ENCODE results near the gene SMAD6. TPM values are rescaled to one million over a fixed set of nuclear protein-coding genes. Genes with fewer than 3 reads are reported as not detected.

Gene SMAD6
- polyA plus RNA-seq, 1 of the 3 experiments (the other 2 are of a cell fraction): 4.5 TPM

DNA sequence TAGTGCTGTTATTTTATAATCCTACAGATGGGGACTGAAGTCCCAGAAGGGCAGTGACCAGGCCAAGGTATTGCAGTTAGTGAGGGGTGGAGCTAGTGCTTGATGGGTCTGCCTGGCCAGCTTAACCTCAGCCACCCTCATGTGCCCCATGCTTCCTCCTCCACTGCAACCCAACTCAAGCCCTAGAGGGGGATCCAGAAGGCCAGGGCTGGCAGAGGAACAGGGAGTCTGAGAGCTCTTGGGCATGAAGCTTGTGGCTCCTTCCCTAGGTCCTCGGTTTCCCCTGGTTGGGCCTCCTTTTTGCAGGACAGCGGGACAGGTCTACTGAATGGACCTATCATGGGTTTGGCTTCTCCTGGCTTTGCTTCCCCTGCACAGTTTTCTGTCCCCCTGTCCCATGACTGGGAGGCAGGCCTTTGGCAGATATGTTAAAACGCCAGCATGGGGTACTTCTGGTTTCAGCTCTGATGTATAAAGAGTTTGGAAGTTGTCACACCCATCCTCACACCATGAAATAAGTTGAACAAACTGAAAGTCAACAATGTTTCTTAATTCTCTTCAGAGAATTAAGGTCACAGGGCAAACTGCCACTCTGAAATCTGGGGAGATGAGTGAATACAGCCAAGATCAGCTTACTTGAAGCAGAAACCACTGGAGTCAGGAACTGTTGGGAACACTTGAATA lies 103.3 kb downstream of the SMAD6 start:
- no peak overlapping the region for H3K9ac ChIP-seq
- 100% methylated on average over 3 of the region's 3 CpGs for WGBS (ENCODE audit: low lambda C conversion rate)
- CTCF ChIA-PET: interaction anchor here (0.6 to 1.8 kb wide), 2 partner anchors 29 to 33 kb away, joined by 3 to 5 read pairs; no protein-coding TSS in a partner anchor

DNA sequence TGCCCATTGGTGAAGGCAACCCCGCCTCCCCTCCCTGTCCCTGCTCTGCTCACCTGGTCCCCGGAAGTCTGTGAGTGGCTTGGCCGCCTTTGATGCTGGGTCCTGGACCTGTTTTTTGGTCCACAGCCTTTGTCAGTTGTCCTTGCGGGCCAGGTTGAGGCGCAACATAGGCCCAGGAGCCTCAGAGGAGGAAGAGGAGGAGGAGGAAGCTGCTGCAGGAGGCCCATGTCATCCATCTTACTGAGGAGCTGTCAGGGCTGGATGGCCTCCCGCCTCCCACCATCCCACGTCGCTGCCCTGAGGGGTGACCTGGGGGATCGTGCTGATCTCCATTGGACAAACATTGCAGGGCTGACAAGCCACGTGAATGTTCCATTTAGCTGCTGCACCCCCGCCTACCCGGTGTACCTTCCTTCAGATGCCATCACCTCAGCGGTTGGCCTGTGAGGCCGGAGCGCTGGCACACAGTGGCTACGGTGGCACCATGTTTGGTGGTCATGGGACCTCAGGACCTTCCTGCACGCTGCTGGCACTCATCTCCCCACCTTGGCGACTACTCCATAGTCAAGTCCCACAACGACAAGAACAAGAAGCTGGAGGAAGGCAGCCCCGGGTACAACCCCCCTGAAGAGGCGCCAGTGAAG lies 106.3 kb downstream of the SMAD6 start:
- Histone ChIP-seq H3K9me2 (no peaks in the 10 kb centered on the region), H3K79me2 (ENCODE audit: insufficient read depth) (no peaks in the 10 kb centered on the region), H3K27ac (ENCODE audit: low read depth in 2 of 2, low read length in 1 of 2) (no peak overlapping the region), H3K4me1 (ENCODE audit: control insufficient read depth in 1 of 2, insufficient read depth in 2 of 2, low read depth in 1 of 2, low read length in 1 of 2) (peaks cover 3 to 7% of the 10 kb centered on the region in 2 experiments; a peak in 3 of 4 replicates), H2AFZ (ENCODE audit: low read depth) (no peak overlapping the region), H3F3A (replicated peaks; ENCODE audit: insufficient read depth) (peaks cover 5% of the 10 kb centered on the region), H3K9ac (no peak overlapping the region), H4K20me1 (ENCODE audit: insufficient read depth) (no peaks in the 10 kb centered on the region), H3K4me3 (ENCODE audit: low read depth in 2 of 2, low read length in 1 of 2) (no peak overlapping the region), H3K36me3 (replicated peaks in 1 of 2; ENCODE audit: control insufficient read depth in 1 of 2, insufficient read depth in 2 of 2, low read length in 1 of 2) (no peaks in the 10 kb centered on the region), H3K4me2 (no peak overlapping the region), H3K27me3 (ENCODE audit: insufficient read depth) (no peaks in the 10 kb centered on the region), H3K9me3 (no peaks in the 10 kb centered on the region)
- WGBS (ENCODE audit: low lambda C conversion rate): 88% methylated on average over 16 of the region's 21 CpGs
- ChIA-PET CTCF (interaction anchor here (0.9 kb wide), 1 partner anchor 80 kb away, joined by 3 read pairs; no protein-coding TSS in a partner anchor), POLR2A (no interaction called here)
- DNase-seq: no peak
- TF ChIP-seq, protein P1, sequence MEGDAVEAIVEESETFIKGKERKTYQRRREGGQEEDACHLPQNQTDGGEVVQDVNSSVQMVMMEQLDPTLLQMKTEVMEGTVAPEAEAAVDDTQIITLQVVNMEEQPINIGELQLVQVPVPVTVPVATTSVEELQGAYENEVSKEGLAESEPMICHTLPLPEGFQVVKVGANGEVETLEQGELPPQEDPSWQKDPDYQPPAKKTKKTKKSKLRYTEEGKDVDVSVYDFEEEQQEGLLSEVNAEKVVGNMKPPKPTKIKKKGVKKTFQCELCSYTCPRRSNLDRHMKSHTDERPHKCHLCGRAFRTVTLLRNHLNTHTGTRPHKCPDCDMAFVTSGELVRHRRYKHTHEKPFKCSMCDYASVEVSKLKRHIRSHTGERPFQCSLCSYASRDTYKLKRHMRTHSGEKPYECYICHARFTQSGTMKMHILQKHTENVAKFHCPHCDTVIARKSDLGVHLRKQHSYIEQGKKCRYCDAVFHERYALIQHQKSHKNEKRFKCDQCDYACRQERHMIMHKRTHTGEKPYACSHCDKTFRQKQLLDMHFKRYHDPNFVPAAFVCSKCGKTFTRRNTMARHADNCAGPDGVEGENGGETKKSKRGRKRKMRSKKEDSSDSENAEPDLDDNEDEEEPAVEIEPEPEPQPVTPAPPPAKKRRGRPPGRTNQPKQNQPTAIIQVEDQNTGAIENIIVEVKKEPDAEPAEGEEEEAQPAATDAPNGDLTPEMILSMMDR (IDR thresholded peaks at IDR 0.05): no peak
- TF ChIP-seq SMC3 (IDR thresholded peaks at IDR 0.05; ENCODE audit: low read depth, low read length) (no peak), RAD21 (IDR thresholded peaks at IDR 0.05; ENCODE audit: low read length) (no peak), GATA2 (CRISPR knock-in tag; IDR thresholded peaks at IDR 0.05) (no peak), MXI1 (IDR thresholded peaks at IDR 0.05; ENCODE audit: low read depth, low read length) (no peak), CHD2 (IDR thresholded peaks at IDR 0.05; ENCODE audit: low read length, partially characterized antibody) (no peak), FOXM1 (IDR thresholded peaks at IDR 0.05; ENCODE audit: low read depth) (no peak), MEF2A (IDR thresholded peaks at IDR 0.05; ENCODE audit: borderline replicate concordance, low read depth) (no peak)
- TF ChIP-seq, protein P2, sequence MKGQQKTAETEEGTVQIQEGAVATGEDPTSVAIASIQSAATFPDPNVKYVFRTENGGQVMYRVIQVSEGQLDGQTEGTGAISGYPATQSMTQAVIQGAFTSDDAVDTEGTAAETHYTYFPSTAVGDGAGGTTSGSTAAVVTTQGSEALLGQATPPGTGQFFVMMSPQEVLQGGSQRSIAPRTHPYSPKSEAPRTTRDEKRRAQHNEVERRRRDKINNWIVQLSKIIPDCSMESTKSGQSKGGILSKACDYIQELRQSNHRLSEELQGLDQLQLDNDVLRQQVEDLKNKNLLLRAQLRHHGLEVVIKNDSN (IDR thresholded peaks at IDR 0.05; ENCODE audit: borderline replicate concordance, low read depth): no peak
- TF ChIP-seq, protein P3, sequence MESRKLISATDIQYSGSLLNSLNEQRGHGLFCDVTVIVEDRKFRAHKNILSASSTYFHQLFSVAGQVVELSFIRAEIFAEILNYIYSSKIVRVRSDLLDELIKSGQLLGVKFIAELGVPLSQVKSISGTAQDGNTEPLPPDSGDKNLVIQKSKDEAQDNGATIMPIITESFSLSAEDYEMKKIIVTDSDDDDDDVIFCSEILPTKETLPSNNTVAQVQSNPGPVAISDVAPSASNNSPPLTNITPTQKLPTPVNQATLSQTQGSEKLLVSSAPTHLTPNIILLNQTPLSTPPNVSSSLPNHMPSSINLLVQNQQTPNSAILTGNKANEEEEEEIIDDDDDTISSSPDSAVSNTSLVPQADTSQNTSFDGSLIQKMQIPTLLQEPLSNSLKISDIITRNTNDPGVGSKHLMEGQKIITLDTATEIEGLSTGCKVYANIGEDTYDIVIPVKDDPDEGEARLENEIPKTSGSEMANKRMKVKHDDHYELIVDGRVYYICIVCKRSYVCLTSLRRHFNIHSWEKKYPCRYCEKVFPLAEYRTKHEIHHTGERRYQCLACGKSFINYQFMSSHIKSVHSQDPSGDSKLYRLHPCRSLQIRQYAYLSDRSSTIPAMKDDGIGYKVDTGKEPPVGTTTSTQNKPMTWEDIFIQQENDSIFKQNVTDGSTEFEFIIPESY (IDR thresholded peaks at IDR 0.05; ENCODE audit: borderline replicate concordance, low read depth): no peak
- TF ChIP-seq, protein P4, sequence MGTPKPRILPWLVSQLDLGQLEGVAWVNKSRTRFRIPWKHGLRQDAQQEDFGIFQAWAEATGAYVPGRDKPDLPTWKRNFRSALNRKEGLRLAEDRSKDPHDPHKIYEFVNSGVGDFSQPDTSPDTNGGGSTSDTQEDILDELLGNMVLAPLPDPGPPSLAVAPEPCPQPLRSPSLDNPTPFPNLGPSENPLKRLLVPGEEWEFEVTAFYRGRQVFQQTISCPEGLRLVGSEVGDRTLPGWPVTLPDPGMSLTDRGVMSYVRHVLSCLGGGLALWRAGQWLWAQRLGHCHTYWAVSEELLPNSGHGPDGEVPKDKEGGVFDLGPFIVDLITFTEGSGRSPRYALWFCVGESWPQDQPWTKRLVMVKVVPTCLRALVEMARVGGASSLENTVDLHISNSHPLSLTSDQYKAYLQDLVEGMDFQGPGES (IDR thresholded peaks at IDR 0.05; ENCODE audit: low read depth, low read length): no peak
- TF ChIP-seq, protein P5, sequence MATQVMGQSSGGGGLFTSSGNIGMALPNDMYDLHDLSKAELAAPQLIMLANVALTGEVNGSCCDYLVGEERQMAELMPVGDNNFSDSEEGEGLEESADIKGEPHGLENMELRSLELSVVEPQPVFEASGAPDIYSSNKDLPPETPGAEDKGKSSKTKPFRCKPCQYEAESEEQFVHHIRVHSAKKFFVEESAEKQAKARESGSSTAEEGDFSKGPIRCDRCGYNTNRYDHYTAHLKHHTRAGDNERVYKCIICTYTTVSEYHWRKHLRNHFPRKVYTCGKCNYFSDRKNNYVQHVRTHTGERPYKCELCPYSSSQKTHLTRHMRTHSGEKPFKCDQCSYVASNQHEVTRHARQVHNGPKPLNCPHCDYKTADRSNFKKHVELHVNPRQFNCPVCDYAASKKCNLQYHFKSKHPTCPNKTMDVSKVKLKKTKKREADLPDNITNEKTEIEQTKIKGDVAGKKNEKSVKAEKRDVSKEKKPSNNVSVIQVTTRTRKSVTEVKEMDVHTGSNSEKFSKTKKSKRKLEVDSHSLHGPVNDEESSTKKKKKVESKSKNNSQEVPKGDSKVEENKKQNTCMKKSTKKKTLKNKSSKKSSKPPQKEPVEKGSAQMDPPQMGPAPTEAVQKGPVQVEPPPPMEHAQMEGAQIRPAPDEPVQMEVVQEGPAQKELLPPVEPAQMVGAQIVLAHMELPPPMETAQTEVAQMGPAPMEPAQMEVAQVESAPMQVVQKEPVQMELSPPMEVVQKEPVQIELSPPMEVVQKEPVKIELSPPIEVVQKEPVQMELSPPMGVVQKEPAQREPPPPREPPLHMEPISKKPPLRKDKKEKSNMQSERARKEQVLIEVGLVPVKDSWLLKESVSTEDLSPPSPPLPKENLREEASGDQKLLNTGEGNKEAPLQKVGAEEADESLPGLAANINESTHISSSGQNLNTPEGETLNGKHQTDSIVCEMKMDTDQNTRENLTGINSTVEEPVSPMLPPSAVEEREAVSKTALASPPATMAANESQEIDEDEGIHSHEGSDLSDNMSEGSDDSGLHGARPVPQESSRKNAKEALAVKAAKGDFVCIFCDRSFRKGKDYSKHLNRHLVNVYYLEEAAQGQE (IDR thresholded peaks at IDR 0.05; ENCODE audit: low read depth, low read length): no peak

More for the DNA sequence above, 103.3 kb downstream of the SMAD6 start:
- no peaks in the 10 kb centered on the region for H3K79me2 ChIP-seq (ENCODE audit: insufficient read depth)
- H3F3A ChIP-seq (replicated peaks; ENCODE audit: insufficient read depth): peaks cover 14% of the 10 kb centered on the region
- no peak overlapping the region for H3K4me2 ChIP-seq
- TF ChIP-seq EP300 (IDR thresholded peaks at IDR 0.05; ENCODE audit: borderline replicate concordance in 1 of 2, low read depth in 1 of 2, low read length in 1 of 2): no peak
- no peak for TF ChIP-seq SIN3A (IDR thresholded peaks at IDR 0.05; ENCODE audit: borderline replicate concordance, low read depth, low read length)
- POLR2A ChIA-PET: no interaction called here
- H3K27ac ChIP-seq (ENCODE audit: low read depth in 2 of 2, low read length in 1 of 2): no peak overlapping the region
- H3K9me3 ChIP-seq: no peaks in the 10 kb centered on the region
- H2AFZ ChIP-seq (ENCODE audit: low read depth): no peak overlapping the region
- no peak overlapping the region for H3K4me3 ChIP-seq (ENCODE audit: low read depth in 2 of 2, low read length in 1 of 2)
- H4K20me1 ChIP-seq (ENCODE audit: insufficient read depth): no peaks in the 10 kb centered on the region
- no peak for DNase-seq
- no peaks in the 10 kb centered on the region for H3K9me2 ChIP-seq
- no peaks in the 10 kb centered on the region for H3K36me3 ChIP-seq (replicated peaks in 1 of 2; ENCODE audit: control insufficient read depth in 1 of 2, insufficient read depth in 2 of 2, low read length in 1 of 2)
- H3K27me3 ChIP-seq (ENCODE audit: insufficient read depth): no peaks in the 10 kb centered on the region
- peaks cover 18 to 30% of the 10 kb centered on the region in 2 experiments; a peak in 3 of 4 replicates for H3K4me1 ChIP-seq (ENCODE audit: control insufficient read depth in 1 of 2, insufficient read depth in 2 of 2, low read depth in 1 of 2, low read length in 1 of 2)

Measured in SK-N-SH (cell line).